Measurements from ENCODE around the gene TFDP1.

- TF ChIP-seq CTCF (IDR thresholded peaks at IDR 0.05) (no peak), EP300 (IDR thresholded peaks at IDR 0.05) (no peak)
Measured at GRCh38 chr13:113621046-113621445, 36.5 kb downstream of the TFDP1 start.
